ENCODE data around the gene FUT4. TPM values are rescaled to one million over a fixed set of nuclear protein-coding genes. Genes with fewer than 3 reads are reported as not detected.
A peak's percentile ranks its signal among the peaks of the same experiment; 100 is the strongest.

FUT4 gene
- total RNA-seq, 1 experiment from 2014 or later = 5.7 TPM

DNA sequence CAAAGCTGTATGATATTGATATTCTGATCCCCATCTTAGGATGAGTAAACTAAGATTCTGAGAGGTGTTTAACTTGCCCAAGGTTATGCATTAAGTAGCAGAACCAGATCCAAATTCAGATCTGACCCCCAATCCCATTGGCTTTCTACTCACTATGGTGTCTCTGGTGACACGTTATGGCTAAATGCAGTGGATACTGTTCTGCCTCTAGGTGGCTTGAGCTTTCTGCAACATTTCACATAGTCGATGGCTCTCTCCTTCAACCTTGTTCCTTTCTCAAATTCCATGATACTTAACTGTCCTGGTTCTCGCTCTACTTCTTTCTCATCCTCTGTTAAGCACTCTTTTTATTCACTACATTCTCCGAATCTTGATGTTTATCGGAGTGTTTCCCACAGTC is 22.0 kb upstream of the FUT4 start:
- Histone ChIP-seq H3K9me3 (ENCODE audit: control insufficient read depth in 1 of 2, insufficient read depth in 1 of 2, low read depth in 1 of 2, low read length in 2 of 2) (no peaks in the 10 kb centered on the region), H3K4me1 (ENCODE audit: control insufficient read depth in 1 of 2, insufficient read depth in 2 of 2, low read length in 2 of 2) (no peaks in the 10 kb centered on the region), H3K4me3 (replicated peaks in 1 of 2; ENCODE audit: low read depth in 1 of 2, low read length in 2 of 2) (no peak overlapping the region), H3K9ac (ENCODE audit: low read length) (no peak overlapping the region), H2AFZ (ENCODE audit: low read depth, low read length, poor library complexity, severe bottlenecking) (no peak overlapping the region), H3K9me2 (ENCODE audit: insufficient read depth) (no peaks in the 10 kb centered on the region), H3K79me2 (ENCODE audit: insufficient read depth, low read length) (no peaks in the 10 kb centered on the region), H4K20me1 (ENCODE audit: insufficient read depth) (no peaks in the 10 kb centered on the region), H3K4me2 (ENCODE audit: low read length) (no peak overlapping the region), H3K27ac (ENCODE audit: low read depth, low read length) (no peak overlapping the region), H3K36me3 (ENCODE audit: control insufficient read depth in 1 of 2, insufficient read depth in 2 of 2, low read length in 2 of 2) (no peaks in the 10 kb centered on the region), H3K27me3 (ENCODE audit: insufficient read depth, low read length) (no peaks in the 10 kb centered on the region)
- intact Hi-C loops (cut with micrococcal nuclease) = no loop called here
- TF ChIP-seq ZNF274 (IDR thresholded peaks at IDR 0.05; ENCODE audit: low read depth, low read length) (no peak), YY1 (IDR thresholded peaks at IDR 0.05; ENCODE audit: extremely low read depth, insufficient replicate concordance, low read depth, low read length) (no peak), RAD21 (IDR thresholded peaks at IDR 0.05; ENCODE audit: low read depth) (peak; percentile 24; the same call in 1 of the 2 replicates), EGR1 (IDR thresholded peaks at IDR 0.05; ENCODE audit: low read depth) (no peak), POLR2AphosphoS5 (IDR thresholded peaks at IDR 0.05; ENCODE audit: low read depth, low read length) (no peak), POLR2A (IDR thresholded peaks at IDR 0.05; ENCODE audit: borderline replicate concordance, extremely low read depth, insufficient read depth, insufficient read length) (no peak), SP1 (IDR thresholded peaks at IDR 0.05; ENCODE audit: low read depth) (no peak), FOSL1 (IDR thresholded peaks at IDR 0.05; ENCODE audit: low read depth) (no peak), EZH2phosphoT487 (IDR thresholded peaks at IDR 0.05; ENCODE audit: borderline replicate concordance) (no peak)
- TF ChIP-seq, protein P1, sequence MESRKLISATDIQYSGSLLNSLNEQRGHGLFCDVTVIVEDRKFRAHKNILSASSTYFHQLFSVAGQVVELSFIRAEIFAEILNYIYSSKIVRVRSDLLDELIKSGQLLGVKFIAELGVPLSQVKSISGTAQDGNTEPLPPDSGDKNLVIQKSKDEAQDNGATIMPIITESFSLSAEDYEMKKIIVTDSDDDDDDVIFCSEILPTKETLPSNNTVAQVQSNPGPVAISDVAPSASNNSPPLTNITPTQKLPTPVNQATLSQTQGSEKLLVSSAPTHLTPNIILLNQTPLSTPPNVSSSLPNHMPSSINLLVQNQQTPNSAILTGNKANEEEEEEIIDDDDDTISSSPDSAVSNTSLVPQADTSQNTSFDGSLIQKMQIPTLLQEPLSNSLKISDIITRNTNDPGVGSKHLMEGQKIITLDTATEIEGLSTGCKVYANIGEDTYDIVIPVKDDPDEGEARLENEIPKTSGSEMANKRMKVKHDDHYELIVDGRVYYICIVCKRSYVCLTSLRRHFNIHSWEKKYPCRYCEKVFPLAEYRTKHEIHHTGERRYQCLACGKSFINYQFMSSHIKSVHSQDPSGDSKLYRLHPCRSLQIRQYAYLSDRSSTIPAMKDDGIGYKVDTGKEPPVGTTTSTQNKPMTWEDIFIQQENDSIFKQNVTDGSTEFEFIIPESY (IDR thresholded peaks at IDR 0.05; ENCODE audit: extremely low read depth, insufficient replicate concordance, low read length) = no peak
- TF ChIP-seq, protein P2, sequence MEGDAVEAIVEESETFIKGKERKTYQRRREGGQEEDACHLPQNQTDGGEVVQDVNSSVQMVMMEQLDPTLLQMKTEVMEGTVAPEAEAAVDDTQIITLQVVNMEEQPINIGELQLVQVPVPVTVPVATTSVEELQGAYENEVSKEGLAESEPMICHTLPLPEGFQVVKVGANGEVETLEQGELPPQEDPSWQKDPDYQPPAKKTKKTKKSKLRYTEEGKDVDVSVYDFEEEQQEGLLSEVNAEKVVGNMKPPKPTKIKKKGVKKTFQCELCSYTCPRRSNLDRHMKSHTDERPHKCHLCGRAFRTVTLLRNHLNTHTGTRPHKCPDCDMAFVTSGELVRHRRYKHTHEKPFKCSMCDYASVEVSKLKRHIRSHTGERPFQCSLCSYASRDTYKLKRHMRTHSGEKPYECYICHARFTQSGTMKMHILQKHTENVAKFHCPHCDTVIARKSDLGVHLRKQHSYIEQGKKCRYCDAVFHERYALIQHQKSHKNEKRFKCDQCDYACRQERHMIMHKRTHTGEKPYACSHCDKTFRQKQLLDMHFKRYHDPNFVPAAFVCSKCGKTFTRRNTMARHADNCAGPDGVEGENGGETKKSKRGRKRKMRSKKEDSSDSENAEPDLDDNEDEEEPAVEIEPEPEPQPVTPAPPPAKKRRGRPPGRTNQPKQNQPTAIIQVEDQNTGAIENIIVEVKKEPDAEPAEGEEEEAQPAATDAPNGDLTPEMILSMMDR (IDR thresholded peaks at IDR 0.05 in 2 of 3, conservative IDR thresholded peaks at IDR 0.05 in 1 of 3; ENCODE audit: borderline replicate concordance in 1 of 3, insufficient read depth in 1 of 3, low read depth in 2 of 3, low read length in 2 of 3) = peak; percentile 20 to 51 (median 50); a peak in 4 of 6 replicates
- ChIA-PET CTCF (interaction anchor here (1.0 to 1.6 kb wide), 6 partner anchors 17 to 626 kb away, joined by 3 to 8 read pairs (median 4); no protein-coding TSS in a partner anchor), POLR2A (no interaction called here), RAD21 (ENCODE audit: low non-redundant PET in 1 of 2, low total read pairs in 2 of 2, uncharacterized antibody in 2 of 2, unreplicated experiment in 2 of 2) (interaction anchor here in 1 of 2 experiments (0.9 kb wide), 1 partner anchor 22 kb away, joined by 3 read pairs; the partner anchor contains the start of gene FUT4)
- no TSS peak for BruUV-seq (replicated peaks)
- peak; percentile 87 for ATAC-seq
- DNase-seq (ENCODE audit: low read depth, low spot score) = no peak
